Loucy (cell line): Measurements from ENCODE around the gene NHEJ1.

Source experiments
- H2AFZ ChIP-seq: fragments of 200-600 bp; sonication (generic); 2 replicates; pipeline ENCODE4 v1.6.0; 2016; ENCODE audit warnings: antibody characterized with exemption, mild to moderate bottlenecking, low read length, moderate library complexity
- H3F3A ChIP-seq: fragments of 200-600 bp; 2 replicates; pipeline ENCODE4 v1.6.0; 2016; ENCODE audit warnings: antibody characterized with exemption, low read depth, mild to moderate bottlenecking
- H3K27me3 ChIP-seq: fragments of 200-600 bp; sonication (generic); 2 replicates; pipeline ENCODE4 v1.6.1; 2014; ENCODE audit warnings: low read length, mild to moderate bottlenecking; ENCODE audit not compliant: insufficient read depth, poor library complexity, severe bottlenecking
- H3K36me3 ChIP-seq: fragments of 200-600 bp; sonication (generic); 2 replicates; pipeline ENCODE4 v1.6.1; 2016; ENCODE audit warnings: low read length; ENCODE audit not compliant: insufficient read depth
- H3K4me1 ChIP-seq: fragments of 200-600 bp; sonication (generic); 2 replicates; pipeline ENCODE4 v1.5.1; 2014; ENCODE audit warnings: low read length, mild to moderate bottlenecking; ENCODE audit not compliant: insufficient read depth, poor library complexity, severe bottlenecking
- H3K4me2 ChIP-seq: fragments of 200-600 bp; sonication (generic); 2 replicates; pipeline ENCODE4 v1.6.0; 2014; ENCODE audit warnings: antibody characterized with exemption, low read length, low read depth, mild to moderate bottlenecking; ENCODE audit not compliant: poor library complexity, severe bottlenecking
- H3K4me3 ChIP-seq: fragments of 200-600 bp; sonication (generic); 2 replicates; pipeline ENCODE4 v1.5.1; 2014; ENCODE audit warnings: low read length, mild to moderate bottlenecking, mixed read lengths; ENCODE audit not compliant: poor library complexity, severe bottlenecking
- H3K79me2 ChIP-seq: fragments of 200-600 bp; sonication (generic); 2 replicates; pipeline ENCODE4 v1.6.1; 2014; ENCODE audit warnings: low read length; ENCODE audit not compliant: insufficient read depth
- H3K9ac ChIP-seq: fragments of 200-600 bp; sonication (generic); 2 replicates; pipeline ENCODE4 v1.6.0; 2014; ENCODE audit warnings: mild to moderate bottlenecking, low read depth, low read length, moderate library complexity; ENCODE audit not compliant: poor library complexity, severe bottlenecking
- H3K9me2 ChIP-seq: fragments of 200-600 bp; sonication (generic); replicated peaks from 2 replicates; pipeline ENCODE4 v1.6.1; 2016; ENCODE audit warnings: low read depth, low read length, mixed read lengths
- H3K9me3 ChIP-seq: fragments of 200-600 bp; sonication (generic); 2 replicates; pipeline ENCODE4 v1.6.1; 2014; ENCODE audit warnings: mild to moderate bottlenecking, antibody characterized with exemption, low read length, low read depth; ENCODE audit not compliant: insufficient read depth
- H4K20me1 ChIP-seq: fragments of 200-600 bp; sonication (generic); 2 replicates; pipeline ENCODE4 v1.6.0; 2014; ENCODE audit warnings: antibody characterized with exemption, low read length, mild to moderate bottlenecking; ENCODE audit not compliant: insufficient read depth, poor library complexity, severe bottlenecking
- EZH2phosphoT487 ChIP-seq: fragments of 200-600 bp; IDR thresholded peaks from 2 replicates; pipeline ENCODE4 v1.6.1; 2018; ENCODE audit warnings: antibody characterized with exemption, mild to moderate bottlenecking, moderate library complexity, borderline replicate concordance
- TF ChIP-seq, protein P1 (sequence below): fragments of 200-600 bp; sonication (generic); conservative IDR thresholded peaks from 2 replicates; pipeline ENCODE4 v1.5.1; 2014; ENCODE audit warnings: mild to moderate bottlenecking, antibody characterized with exemption, low read length

NHEJ1 gene

GRCh38 chr2:219182331-219183150, 21.9 kb upstream of the NHEJ1 start:
- H3K36me3 ChIP-seq, result peaks cover 41% of the 10 kb centered on the region; the same call in 1 of the 2 replicates
- TF ChIP-seq, protein P1, sequence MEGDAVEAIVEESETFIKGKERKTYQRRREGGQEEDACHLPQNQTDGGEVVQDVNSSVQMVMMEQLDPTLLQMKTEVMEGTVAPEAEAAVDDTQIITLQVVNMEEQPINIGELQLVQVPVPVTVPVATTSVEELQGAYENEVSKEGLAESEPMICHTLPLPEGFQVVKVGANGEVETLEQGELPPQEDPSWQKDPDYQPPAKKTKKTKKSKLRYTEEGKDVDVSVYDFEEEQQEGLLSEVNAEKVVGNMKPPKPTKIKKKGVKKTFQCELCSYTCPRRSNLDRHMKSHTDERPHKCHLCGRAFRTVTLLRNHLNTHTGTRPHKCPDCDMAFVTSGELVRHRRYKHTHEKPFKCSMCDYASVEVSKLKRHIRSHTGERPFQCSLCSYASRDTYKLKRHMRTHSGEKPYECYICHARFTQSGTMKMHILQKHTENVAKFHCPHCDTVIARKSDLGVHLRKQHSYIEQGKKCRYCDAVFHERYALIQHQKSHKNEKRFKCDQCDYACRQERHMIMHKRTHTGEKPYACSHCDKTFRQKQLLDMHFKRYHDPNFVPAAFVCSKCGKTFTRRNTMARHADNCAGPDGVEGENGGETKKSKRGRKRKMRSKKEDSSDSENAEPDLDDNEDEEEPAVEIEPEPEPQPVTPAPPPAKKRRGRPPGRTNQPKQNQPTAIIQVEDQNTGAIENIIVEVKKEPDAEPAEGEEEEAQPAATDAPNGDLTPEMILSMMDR, result no peak
- no peak for TF ChIP-seq EZH2phosphoT487
- H4K20me1 ChIP-seq, result peaks cover 20% of the 10 kb centered on the region
- H3K9me2 ChIP-seq, result no peaks in the 10 kb centered on the region
- H3K4me2 ChIP-seq, result peak overlapping the region; percentile 21
- peaks cover 37% of the 10 kb centered on the region for H3K79me2 ChIP-seq
- H3K27me3 ChIP-seq, result no peaks in the 10 kb centered on the region
- no peaks in the 10 kb centered on the region for H3K9me3 ChIP-seq
- H3K4me3 ChIP-seq, result no peak overlapping the region
- peaks cover 4% of the 10 kb centered on the region; the same call in 1 of the 2 replicates for H3F3A ChIP-seq
- H2AFZ ChIP-seq, result no peak overlapping the region
- no peak overlapping the region for H3K9ac ChIP-seq
- H3K4me1 ChIP-seq, result peaks cover 29% of the 10 kb centered on the region

- Histone ChIP-seq H3K4me2 (peak overlapping the region; percentile 15), H3K9ac (no peak overlapping the region), H3K27me3 (no peaks in the 10 kb centered on the region), H3K9me2 (no peaks in the 10 kb centered on the region), H3K4me1 (peaks cover 29% of the 10 kb centered on the region), H2AFZ (no peak overlapping the region), H3K79me2 (peaks cover 37% of the 10 kb centered on the region), H3F3A (peaks cover 9% of the 10 kb centered on the region; the same call in 1 of the 2 replicates), H3K9me3 (no peaks in the 10 kb centered on the region), H4K20me1 (peaks cover 20% of the 10 kb centered on the region), H3K4me3 (no peak overlapping the region), H3K36me3 (peaks cover 41% of the 10 kb centered on the region; the same call in 1 of the 2 replicates)
- TF ChIP-seq, protein P1, result no peak
- no peak for TF ChIP-seq EZH2phosphoT487
Measured at GRCh38 chr2:219181531-219181930, 20.9 kb upstream of the NHEJ1 start.

GRCh38 chr2:219180961-219181360, 20.3 kb upstream of the NHEJ1 start:
- peak overlapping the region; percentile 88 for H3K4me2 ChIP-seq
- no peaks in the 10 kb centered on the region for H3K27me3 ChIP-seq
- H3K9me3 ChIP-seq, result no peaks in the 10 kb centered on the region
- TF ChIP-seq, protein P1, result no peak
- no peak for TF ChIP-seq EZH2phosphoT487
- no peak overlapping the region for H3K9ac ChIP-seq
- peaks cover 40% of the 10 kb centered on the region for H3K79me2 ChIP-seq
- no peak overlapping the region for H3K4me3 ChIP-seq
- H3K4me1 ChIP-seq, result peaks cover 31% of the 10 kb centered on the region
- no peaks in the 10 kb centered on the region for H3K9me2 ChIP-seq
- H4K20me1 ChIP-seq, result peaks cover 22% of the 10 kb centered on the region
- peaks cover 41% of the 10 kb centered on the region; the same call in 1 of the 2 replicates for H3K36me3 ChIP-seq
- H3F3A ChIP-seq, result peaks cover 9% of the 10 kb centered on the region; the same call in 1 of the 2 replicates
- no peak overlapping the region for H2AFZ ChIP-seq
